ENCODE results near the gene TMEM43.

The TMEM43 gene

DNA sequence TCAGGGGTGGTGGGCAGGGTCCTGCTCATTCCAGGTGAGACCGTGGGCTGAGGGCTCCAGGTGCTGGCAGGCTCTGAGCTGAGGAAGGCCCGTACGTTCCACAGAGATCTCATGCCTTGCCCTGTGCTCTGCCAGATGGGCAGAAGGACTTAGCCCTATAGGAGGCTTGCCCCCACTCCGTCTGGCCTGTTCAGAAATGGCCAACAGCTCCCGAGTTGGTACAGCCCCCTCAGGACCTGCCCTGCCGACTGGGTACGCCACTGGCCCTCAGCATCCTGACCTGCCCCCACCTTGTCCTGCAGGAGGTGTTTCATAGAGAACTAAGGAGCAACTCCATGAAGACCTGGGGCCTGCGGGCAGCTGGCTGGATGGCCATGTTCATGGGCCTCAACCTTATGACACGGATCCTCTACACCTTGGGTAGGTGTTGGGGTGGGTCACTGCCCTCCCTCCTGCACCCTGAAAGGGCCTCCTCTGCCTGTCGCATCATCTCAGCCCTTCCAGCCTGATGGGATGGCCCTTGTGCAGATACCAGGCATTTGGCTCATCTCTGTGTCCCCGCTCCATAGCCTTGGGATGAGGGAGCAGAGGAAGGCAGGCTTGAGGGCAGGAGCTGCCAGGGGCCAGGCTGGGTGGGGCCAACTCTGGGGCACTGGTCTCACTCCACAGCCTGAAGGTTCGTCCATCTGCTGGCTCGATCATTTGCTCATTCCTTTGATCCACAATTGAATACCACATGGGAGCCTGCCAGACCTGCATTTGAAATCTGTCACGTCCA, 14.2 kb downstream of the TMEM43 start:
- TF ChIP-seq, protein P1, sequence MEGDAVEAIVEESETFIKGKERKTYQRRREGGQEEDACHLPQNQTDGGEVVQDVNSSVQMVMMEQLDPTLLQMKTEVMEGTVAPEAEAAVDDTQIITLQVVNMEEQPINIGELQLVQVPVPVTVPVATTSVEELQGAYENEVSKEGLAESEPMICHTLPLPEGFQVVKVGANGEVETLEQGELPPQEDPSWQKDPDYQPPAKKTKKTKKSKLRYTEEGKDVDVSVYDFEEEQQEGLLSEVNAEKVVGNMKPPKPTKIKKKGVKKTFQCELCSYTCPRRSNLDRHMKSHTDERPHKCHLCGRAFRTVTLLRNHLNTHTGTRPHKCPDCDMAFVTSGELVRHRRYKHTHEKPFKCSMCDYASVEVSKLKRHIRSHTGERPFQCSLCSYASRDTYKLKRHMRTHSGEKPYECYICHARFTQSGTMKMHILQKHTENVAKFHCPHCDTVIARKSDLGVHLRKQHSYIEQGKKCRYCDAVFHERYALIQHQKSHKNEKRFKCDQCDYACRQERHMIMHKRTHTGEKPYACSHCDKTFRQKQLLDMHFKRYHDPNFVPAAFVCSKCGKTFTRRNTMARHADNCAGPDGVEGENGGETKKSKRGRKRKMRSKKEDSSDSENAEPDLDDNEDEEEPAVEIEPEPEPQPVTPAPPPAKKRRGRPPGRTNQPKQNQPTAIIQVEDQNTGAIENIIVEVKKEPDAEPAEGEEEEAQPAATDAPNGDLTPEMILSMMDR (conservative IDR thresholded peaks at IDR 0.05; ENCODE audit: low read depth, low read length): no peak
- no peak for DNase-seq (ENCODE audit: low read depth)
- H3K4me3 ChIP-seq (ENCODE audit: low read length): no peak overlapping the region

DNA sequence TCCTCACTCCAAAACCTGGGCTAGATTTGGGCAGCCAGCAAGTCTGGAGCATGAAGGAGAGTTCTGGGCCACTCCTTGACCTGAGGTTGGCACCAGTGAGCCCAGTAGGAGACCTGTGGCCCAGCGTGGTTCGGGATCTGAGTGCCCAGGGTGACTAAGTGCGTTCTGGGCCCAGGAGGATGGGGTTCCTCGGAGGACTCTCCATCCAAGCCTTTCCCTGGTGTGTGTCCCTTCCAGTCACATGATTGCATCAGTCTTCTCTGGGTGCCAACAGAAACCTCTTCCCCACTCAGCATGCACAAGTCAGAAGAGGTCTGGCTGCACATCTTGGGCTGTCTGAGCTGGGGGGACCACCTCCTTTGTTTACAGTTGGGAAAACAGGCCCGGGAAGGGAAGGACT, 14.9 kb downstream of the TMEM43 start:
- no peak overlapping the region for H3K4me3 ChIP-seq (ENCODE audit: low read length)
- TF ChIP-seq, protein P1 (conservative IDR thresholded peaks at IDR 0.05; ENCODE audit: low read depth, low read length): no peak
- DNase-seq (ENCODE audit: low read depth): no peak

DNA sequence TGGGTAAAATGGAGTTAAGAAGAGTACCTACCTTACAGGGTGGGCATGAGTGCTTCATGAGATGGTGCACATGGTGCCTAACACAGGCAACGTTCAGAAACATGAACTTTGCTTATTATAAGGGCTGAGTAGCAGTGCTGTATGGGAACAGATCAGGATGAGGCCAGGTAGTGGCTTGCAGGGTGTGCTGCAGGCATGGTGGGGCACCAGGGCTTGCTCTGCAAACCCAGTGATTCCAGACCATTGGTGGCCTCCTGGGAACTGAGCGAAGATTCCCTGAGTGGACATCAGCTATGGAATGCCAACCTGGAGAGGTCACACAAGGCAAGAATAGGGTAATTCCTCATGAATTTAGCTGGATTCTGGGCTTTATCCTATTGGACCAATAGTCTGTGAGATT, 15.8 kb downstream of the TMEM43 start:
- no peak for DNase-seq (ENCODE audit: low read depth)
- no peak overlapping the region for H3K4me3 ChIP-seq (ENCODE audit: low read length)
- TF ChIP-seq, protein P1 (conservative IDR thresholded peaks at IDR 0.05; ENCODE audit: low read depth, low read length): no peak

DNA sequence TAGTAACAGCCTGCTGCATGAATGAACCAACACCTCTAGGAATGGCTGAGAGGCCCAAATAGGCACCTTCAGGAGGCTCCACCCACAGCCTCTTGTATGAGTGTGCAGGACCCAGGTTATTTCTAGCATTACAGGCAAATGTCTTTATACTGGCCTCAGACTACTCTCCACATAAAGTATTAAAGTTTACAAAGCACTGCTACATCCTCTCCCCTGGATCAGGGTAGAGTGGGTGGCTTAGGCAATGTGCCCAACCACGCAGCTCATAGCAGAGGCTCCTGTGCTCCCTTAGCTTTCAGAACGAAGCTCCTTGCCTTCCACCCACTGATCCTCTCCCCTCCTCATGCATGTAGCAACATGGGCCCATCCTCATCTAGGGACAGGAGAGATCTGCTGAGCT, 16.3 kb downstream of the TMEM43 start:
- TF ChIP-seq, protein P1 (conservative IDR thresholded peaks at IDR 0.05; ENCODE audit: low read depth, low read length): no peak

DNA sequence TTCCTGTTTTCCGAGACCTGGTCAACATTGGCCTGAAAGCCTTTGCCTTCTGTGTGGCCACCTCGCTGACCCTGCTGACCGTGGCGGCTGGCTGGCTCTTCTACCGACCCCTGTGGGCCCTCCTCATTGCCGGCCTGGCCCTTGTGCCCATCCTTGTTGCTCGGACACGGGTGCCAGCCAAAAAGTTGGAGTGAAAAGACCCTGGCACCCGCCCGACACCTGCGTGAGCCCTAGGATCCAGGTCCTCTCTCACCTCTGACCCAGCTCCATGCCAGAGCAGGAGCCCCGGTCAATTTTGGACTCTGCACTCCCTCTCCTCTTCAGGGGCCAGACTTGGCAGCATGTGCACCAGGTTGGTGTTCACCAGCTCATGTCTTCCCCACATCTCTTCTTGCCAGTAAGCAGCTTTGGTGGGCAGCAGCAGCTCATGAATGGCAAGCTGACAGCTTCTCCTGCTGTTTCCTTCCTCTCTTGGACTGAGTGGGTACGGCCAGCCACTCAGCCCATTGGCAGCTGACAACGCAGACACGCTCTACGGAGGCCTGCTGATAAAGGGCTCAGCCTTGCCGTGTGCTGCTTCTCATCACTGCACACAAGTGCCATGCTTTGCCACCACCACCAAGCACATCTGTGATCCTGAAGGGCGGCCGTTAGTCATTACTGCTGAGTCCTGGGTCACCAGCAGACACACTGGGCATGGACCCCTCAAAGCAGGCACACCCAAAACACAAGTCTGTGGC, 16.9 kb downstream of the TMEM43 start:
- TF ChIP-seq, protein P1 (conservative IDR thresholded peaks at IDR 0.05; ENCODE audit: low read depth, low read length): no peak
- DNase-seq (ENCODE audit: low read depth): no peak
- H3K4me3 ChIP-seq (ENCODE audit: low read length): no peak overlapping the region

More for the DNA sequence above, 16.3 kb downstream of the TMEM43 start:
- H3K4me3 ChIP-seq (ENCODE audit: low read length): no peak overlapping the region
- no peak for DNase-seq (ENCODE audit: low read depth)

DNA sequence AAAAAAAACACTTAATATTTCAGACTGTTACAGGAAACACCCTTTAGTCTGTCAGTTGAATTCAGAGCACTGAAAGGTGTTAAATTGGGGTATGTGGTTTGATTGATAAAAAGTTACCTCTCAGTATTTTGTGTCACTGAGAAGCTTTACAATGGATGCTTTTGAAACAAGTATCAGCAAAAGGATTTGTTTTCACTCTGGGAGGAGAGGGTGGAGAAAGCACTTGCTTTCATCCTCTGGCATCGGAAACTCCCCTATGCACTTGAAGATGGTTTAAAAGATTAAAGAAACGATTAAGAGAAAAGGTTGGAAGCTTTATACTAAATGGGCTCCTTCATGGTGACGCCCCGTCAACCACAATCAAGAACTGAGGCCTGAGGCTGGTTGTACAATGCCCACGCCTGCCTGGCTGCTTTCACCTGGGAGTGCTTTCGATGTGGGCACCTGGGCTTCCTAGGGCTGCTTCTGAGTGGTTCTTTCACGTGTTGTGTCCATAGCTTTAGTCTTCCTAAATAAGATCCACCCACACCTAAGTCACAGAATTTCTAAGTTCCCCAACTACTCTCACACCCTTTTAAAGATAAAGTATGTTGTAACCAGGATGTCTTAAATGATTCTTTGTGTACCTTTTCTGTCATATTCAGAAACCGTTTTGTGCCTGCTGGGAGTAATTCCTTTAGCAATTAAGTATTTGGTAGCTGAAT, 17.9 kb downstream of the TMEM43 start:
- no peak overlapping the region for H3K4me3 ChIP-seq (ENCODE audit: low read length)
- TF ChIP-seq, protein P1 (conservative IDR thresholded peaks at IDR 0.05; ENCODE audit: low read depth, low read length): no peak
- DNase-seq (ENCODE audit: low read depth): no peak

All from retinal pigment epithelial cell (primary cell).